GM10266 (cell line): ENCODE measurements around the gene RING1.

Experiments used
- DNase-seq: peaks from one replicate; pipeline ENCODE4 v3.0.0; 2012; ENCODE audit errors: extremely low spot score
- CTCF ChIP-seq: IDR thresholded peaks from 2 replicates; pipeline ENCODE4 v1.5.1; 2012; ENCODE audit warnings: mild to moderate bottlenecking, low read depth; ENCODE audit not compliant: control insufficient read depth, insufficient read depth; ENCODE audit errors: missing control alignments

The RING1 gene

GRCh38 chr6:33173535-33174180 lies 34.6 kb upstream of the RING1 start:
- no peak for DNase-seq
- no peak for TF ChIP-seq CTCF

GRCh38 chr6:33174784-33175183 lies 33.5 kb upstream of the RING1 start:
- no peak for DNase-seq
- no peak for TF ChIP-seq CTCF

- no peak for DNase-seq
- no peak for TF ChIP-seq CTCF
Observed at GRCh38 chr6:33175436-33176069, 32.7 kb upstream of the RING1 start.

GRCh38 chr6:33176906-33177305 lies 31.4 kb upstream of the RING1 start:
- DNase-seq = no peak
- no peak for TF ChIP-seq CTCF

- no peak for DNase-seq
- TF ChIP-seq CTCF = no peak
Observed at GRCh38 chr6:33177552-33178446, 30.5 kb upstream of the RING1 start.

- no peak for TF ChIP-seq CTCF
- no peak for DNase-seq
Observed at GRCh38 chr6:33178755-33179475, 29.4 kb upstream of the RING1 start.

GRCh38 chr6:33181141-33181540 lies 27.2 kb upstream of the RING1 start:
- DNase-seq = no peak
- no peak for TF ChIP-seq CTCF
